Mesothelial cell of epicardium (in vitro differentiated cells): Measurements from ENCODE around the gene CYP2R1. TPM values are rescaled to one million over a fixed set of nuclear protein-coding genes. Genes with fewer than 3 reads are reported as not detected.
A peak's percentile ranks its signal among the peaks of the same experiment; 100 is the strongest.

Experiments
- DNase-seq, 2 experiments: peaks; one replicate each; pipeline ENCODE4 v3.0.0; 2021; ENCODE audit warnings: low spot score in 2 of 2; ENCODE audit not compliant: unreplicated experiment in 2 of 2
- H3K27ac Mint-ChIP-seq: 2 replicates; pipeline ENCODE4 v1.8.0; 2021; ENCODE audit warnings: mixed read lengths
- H3K27me3 Mint-ChIP-seq: 2 replicates; pipeline ENCODE4 v1.8.0; 2021; ENCODE audit warnings: low read depth, mixed read lengths
- H3K36me3 Mint-ChIP-seq: 2 replicates; pipeline ENCODE4 v1.8.0; 2021; ENCODE audit warnings: mixed read lengths
- H3K4me1 Mint-ChIP-seq: 2 replicates; pipeline ENCODE4 v1.8.0; 2021; ENCODE audit warnings: mixed read lengths
- H3K4me3 Mint-ChIP-seq: 2 replicates; pipeline ENCODE4 v1.8.0; 2021; ENCODE audit warnings: mild to moderate bottlenecking, moderate library complexity, mixed read lengths
- H3K9me3 Mint-ChIP-seq: 2 replicates; pipeline ENCODE4 v1.8.0; 2021; ENCODE audit warnings: mixed read lengths
- total RNA-seq: library from RNA; stranded (reverse); gene quantifications from 3 replicates; pipeline ENCODE4 v1.2.1, GENCODE V29; 2021
- TF ChIP-seq, protein P1 (sequence below): fragments of 200-600 bp; sonication (generic); IDR thresholded peaks from one replicate; pipeline ENCODE4 v1.5.0; 2021; ENCODE audit warnings: antibody characterized with exemption; ENCODE audit not compliant: unreplicated experiment

The CYP2R1 gene
- total RNA-seq, 1 donor from 2014 or later: 15.5 TPM

- peaks cover 5% of the 10 kb centered on the region for H3K4me1 Mint-ChIP-seq
- DNase-seq: no peak
- no peaks in the 10 kb centered on the region for H3K36me3 Mint-ChIP-seq
- H3K27ac Mint-ChIP-seq: no peak overlapping the region
- TF ChIP-seq, protein P1, sequence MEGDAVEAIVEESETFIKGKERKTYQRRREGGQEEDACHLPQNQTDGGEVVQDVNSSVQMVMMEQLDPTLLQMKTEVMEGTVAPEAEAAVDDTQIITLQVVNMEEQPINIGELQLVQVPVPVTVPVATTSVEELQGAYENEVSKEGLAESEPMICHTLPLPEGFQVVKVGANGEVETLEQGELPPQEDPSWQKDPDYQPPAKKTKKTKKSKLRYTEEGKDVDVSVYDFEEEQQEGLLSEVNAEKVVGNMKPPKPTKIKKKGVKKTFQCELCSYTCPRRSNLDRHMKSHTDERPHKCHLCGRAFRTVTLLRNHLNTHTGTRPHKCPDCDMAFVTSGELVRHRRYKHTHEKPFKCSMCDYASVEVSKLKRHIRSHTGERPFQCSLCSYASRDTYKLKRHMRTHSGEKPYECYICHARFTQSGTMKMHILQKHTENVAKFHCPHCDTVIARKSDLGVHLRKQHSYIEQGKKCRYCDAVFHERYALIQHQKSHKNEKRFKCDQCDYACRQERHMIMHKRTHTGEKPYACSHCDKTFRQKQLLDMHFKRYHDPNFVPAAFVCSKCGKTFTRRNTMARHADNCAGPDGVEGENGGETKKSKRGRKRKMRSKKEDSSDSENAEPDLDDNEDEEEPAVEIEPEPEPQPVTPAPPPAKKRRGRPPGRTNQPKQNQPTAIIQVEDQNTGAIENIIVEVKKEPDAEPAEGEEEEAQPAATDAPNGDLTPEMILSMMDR: no peak
- no peaks in the 10 kb centered on the region for H3K27me3 Mint-ChIP-seq
- peaks cover 3% of the 10 kb centered on the region for H3K9me3 Mint-ChIP-seq
- no peak overlapping the region for H3K4me3 Mint-ChIP-seq
These were observed 10.8 kb upstream of the CYP2R1 start for GRCh38 chr11:14902650-14903350.

GRCh38 chr11:14898906-14899305 is 6.9 kb upstream of the CYP2R1 start:
- H3K4me3 Mint-ChIP-seq: no peak overlapping the region
- H3K27ac Mint-ChIP-seq: no peak overlapping the region
- no peak for DNase-seq
- H3K27me3 Mint-ChIP-seq: no peaks in the 10 kb centered on the region
- H3K4me1 Mint-ChIP-seq: peaks cover 15% of the 10 kb centered on the region
- no peaks in the 10 kb centered on the region for H3K36me3 Mint-ChIP-seq
- H3K9me3 Mint-ChIP-seq: no peaks in the 10 kb centered on the region
- TF ChIP-seq, protein P1: no peak

- H3K9me3 Mint-ChIP-seq: peaks cover 4% of the 10 kb centered on the region
- peaks cover 15% of the 10 kb centered on the region for H3K4me1 Mint-ChIP-seq
- no peak for DNase-seq
- H3K27me3 Mint-ChIP-seq: no peaks in the 10 kb centered on the region
- no peaks in the 10 kb centered on the region for H3K36me3 Mint-ChIP-seq
- no peak overlapping the region for H3K27ac Mint-ChIP-seq
- TF ChIP-seq, protein P1: no peak
- no peak overlapping the region for H3K4me3 Mint-ChIP-seq
These were observed 6.3 kb upstream of the CYP2R1 start for GRCh38 chr11:14898355-14898754.

DNA sequence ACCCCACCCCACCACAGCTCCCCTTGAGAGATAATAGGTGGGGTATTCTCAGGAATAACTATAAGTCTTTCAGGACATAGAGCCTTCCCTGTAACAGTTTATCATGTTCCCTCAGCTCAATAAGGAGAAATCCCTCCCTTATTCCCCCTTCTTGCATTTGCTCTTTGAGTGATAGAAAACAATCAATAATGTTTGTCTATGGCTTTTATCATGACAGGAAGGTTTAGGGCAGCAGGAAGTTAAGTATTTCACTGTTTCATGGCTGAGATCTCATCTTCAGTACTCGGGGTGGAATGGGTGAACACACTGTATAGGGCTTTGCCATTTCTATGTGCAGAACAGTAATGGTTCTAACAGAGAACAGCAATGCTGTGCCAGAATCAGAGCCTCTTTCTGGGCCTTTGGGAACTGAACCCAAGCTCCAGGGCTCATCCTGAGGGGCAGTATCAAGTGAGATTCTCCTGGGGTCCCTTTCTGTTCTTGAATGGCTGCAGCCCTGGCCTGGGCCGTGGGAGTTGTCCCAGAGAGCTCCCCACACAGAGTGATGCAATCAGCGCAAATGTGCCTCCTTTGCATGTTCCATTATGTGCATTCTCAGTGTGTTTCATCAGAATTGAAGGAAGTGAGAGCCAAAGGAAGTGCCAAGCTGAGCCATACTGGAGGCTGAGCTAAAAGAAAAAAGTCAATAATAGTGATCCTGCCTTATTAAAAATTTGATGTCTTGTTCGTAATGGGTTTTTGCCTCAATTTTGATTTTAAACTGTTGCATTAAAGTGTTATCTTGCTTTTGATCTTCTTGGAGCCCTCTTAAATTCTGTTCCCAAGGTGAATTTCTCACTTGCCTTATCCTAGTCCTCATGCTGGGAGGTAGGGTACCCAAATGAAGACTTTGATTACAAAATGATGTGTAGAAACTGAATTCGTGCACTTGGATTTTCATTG is 2.9 kb upstream of the CYP2R1 start:
- no peaks in the 10 kb centered on the region for H3K36me3 Mint-ChIP-seq
- DNase-seq: no peak
- peaks cover 23% of the 10 kb centered on the region for H3K4me1 Mint-ChIP-seq
- peaks cover 10% of the 10 kb centered on the region for H3K9me3 Mint-ChIP-seq
- H3K4me3 Mint-ChIP-seq: no peak overlapping the region
- H3K27ac Mint-ChIP-seq: no peak overlapping the region
- no peaks in the 10 kb centered on the region for H3K27me3 Mint-ChIP-seq
- TF ChIP-seq, protein P1: no peak

DNA sequence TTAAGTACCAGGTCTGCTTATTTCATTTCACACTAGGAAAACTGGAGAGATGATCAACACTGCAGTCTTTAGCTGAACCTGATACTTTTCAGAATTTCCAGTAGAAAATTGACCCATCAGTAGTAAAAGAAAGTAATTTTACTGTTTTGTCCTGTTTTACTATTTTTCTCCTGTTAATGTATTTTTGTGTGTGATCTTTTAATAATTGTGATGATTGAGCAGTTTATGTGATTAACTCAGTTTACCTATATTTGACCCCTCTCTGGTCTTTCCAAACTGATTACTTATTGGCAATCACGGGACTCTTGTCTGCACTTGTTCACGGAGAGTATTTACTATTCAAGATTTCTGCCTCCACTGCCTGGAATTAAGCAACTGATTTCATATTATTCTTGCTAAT is 546 bp upstream of the CYP2R1 start:
- Mint-ChIP-seq H3K36me3 (no peaks in the 10 kb centered on the region), H3K4me3 (peak overlapping the region; percentile 67), H3K9me3 (peaks cover 10% of the 10 kb centered on the region), H3K27ac (no peak overlapping the region), H3K4me1 (peaks cover 29% of the 10 kb centered on the region), H3K27me3 (no peaks in the 10 kb centered on the region)
- DNase-seq: no peak
- TF ChIP-seq, protein P1: no peak
